NT2/D1 (cell line): Measurements from ENCODE around the gene ZBTB32.

ENCODE experiments used
- SUZ12 ChIP-seq: IDR thresholded peaks from 2 replicates; pipeline ENCODE4 v1.6.1; 2011; ENCODE audit not compliant: insufficient read length, insufficient read depth; ENCODE audit errors: extremely low read depth
- YY1 ChIP-seq: IDR thresholded peaks from 2 replicates; pipeline ENCODE4 v1.6.1; 2011; ENCODE audit not compliant: insufficient read length, insufficient read depth
- ZNF274 ChIP-seq: IDR thresholded peaks from 2 replicates; pipeline ENCODE4 v1.6.1; 2011; ENCODE audit warnings: mild to moderate bottlenecking, low read depth, low read length

DNA sequence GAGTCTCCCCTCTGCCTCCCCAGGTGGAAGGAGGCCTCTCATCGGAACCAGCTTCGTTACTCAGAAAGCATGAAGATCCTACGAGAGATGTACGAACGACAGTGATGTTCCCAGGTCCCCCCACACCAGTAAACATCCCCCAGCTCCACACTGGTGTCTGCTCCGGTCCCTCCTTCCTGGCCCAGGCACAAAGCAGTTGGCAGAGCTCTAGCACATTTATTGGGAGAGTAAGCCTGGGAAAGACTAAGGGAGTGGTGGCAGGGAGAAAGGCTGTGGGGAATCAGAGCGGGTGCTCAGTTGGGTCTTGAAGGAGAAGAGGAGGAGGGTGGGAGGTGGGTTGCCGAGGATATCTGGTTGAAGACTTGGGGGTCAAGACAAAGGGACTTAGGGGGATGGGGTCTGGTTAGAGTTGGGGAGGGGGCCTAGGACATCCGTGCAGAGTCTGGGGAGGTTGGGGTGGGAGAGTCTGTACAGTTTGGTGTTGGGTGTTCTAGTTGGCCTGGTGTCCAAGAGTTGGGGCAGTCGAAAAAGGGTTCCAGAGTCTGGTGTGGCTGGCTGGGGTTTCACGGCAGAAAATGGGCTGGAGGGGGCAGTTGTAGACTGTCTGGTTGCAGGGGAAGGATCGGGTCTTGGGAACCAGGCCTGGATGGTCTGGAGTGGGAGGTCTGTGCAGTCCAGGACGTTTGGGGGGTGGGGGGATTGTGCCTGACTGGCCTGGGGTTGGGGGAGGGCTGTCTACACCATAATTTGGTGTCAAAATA is 50.2 kb downstream of the ZBTB32 start:
- TF ChIP-seq YY1: no peak
- TF ChIP-seq ZNF274: no peak
- no peak for TF ChIP-seq SUZ12
